Activated CD4-positive, alpha-beta T cell treated with anti-CD3 and anti-CD28 coated beads for 4 hours (primary cell): ENCODE measurements around the gene GNAI3.
A peak's percentile ranks its signal among the peaks of the same experiment; 100 is the strongest.

Source experiments
- DNase-seq, 2 donors: peaks; one replicate each; pipeline ENCODE4 v3.0.0-alpha.2; 2020

Gene GNAI3

DNA sequence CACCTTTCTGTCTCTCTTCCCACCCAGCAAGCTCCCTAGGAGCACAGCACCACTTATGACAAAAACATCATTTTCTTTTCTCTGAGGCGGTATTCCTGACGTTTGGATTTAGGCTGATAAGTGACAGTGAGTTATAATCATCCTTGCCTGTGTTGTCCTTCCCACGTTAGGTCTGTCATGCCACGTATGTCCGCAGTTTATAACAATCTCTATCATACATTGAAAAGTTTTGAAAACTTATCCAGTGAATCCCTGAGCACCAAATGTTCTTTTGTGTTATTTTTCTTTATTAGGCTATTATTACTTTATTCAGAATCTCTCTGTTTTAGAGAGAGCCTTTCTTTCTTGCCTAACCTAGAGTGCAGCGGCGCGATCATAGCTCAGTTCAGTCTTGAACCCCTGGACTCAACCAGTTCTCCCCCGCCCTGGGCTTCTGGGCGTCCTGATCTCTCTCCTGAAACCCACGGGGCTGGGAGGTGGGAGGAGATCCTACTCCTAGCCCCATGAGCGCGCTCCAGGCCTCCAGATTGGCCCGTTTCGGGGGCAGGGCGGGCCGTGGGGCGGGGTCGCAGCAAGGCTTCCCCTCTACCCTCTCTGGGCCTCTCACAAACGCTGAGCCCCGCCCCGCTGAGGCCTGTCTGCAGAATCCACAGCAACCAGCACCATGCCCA is 119.2 kb downstream of the GNAI3 start, which contains the start of gene GSTM2:
Gene GSTM2, plus strand, starts transcription at position 606 of the 671 bp plus-strand sequence. Its CDS starts 59 bp downstream, at position 665.
- peak; percentile 73 to 82 for DNase-seq
